GM12865 (cell line): Measurements from ENCODE around the gene ITGA7.

Experiments
- DNase-seq: peaks from one replicate; pipeline ENCODE4 v3.0.0; 2010; ENCODE audit warnings: low read depth
- H3K4me3 ChIP-seq: 2 replicates; pipeline ENCODE4 v1.5.1; 2011; ENCODE audit warnings: mild to moderate bottlenecking, low read depth, low read length, control low read depth
- TF ChIP-seq, protein P1 (sequence below): IDR thresholded peaks from 2 replicates; pipeline ENCODE4 v1.5.1; 2011; ENCODE audit warnings: low read length, control low read depth, low read depth, inconsistent platforms; ENCODE audit not compliant: insufficient read depth; ENCODE audit errors: missing control alignments

Gene ITGA7, protein sequence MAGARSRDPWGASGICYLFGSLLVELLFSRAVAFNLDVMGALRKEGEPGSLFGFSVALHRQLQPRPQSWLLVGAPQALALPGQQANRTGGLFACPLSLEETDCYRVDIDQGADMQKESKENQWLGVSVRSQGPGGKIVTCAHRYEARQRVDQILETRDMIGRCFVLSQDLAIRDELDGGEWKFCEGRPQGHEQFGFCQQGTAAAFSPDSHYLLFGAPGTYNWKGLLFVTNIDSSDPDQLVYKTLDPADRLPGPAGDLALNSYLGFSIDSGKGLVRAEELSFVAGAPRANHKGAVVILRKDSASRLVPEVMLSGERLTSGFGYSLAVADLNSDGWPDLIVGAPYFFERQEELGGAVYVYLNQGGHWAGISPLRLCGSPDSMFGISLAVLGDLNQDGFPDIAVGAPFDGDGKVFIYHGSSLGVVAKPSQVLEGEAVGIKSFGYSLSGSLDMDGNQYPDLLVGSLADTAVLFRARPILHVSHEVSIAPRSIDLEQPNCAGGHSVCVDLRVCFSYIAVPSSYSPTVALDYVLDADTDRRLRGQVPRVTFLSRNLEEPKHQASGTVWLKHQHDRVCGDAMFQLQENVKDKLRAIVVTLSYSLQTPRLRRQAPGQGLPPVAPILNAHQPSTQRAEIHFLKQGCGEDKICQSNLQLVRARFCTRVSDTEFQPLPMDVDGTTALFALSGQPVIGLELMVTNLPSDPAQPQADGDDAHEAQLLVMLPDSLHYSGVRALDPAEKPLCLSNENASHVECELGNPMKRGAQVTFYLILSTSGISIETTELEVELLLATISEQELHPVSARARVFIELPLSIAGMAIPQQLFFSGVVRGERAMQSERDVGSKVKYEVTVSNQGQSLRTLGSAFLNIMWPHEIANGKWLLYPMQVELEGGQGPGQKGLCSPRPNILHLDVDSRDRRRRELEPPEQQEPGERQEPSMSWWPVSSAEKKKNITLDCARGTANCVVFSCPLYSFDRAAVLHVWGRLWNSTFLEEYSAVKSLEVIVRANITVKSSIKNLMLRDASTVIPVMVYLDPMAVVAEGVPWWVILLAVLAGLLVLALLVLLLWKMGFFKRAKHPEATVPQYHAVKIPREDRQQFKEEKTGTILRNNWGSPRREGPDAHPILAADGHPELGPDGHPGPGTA

DNA sequence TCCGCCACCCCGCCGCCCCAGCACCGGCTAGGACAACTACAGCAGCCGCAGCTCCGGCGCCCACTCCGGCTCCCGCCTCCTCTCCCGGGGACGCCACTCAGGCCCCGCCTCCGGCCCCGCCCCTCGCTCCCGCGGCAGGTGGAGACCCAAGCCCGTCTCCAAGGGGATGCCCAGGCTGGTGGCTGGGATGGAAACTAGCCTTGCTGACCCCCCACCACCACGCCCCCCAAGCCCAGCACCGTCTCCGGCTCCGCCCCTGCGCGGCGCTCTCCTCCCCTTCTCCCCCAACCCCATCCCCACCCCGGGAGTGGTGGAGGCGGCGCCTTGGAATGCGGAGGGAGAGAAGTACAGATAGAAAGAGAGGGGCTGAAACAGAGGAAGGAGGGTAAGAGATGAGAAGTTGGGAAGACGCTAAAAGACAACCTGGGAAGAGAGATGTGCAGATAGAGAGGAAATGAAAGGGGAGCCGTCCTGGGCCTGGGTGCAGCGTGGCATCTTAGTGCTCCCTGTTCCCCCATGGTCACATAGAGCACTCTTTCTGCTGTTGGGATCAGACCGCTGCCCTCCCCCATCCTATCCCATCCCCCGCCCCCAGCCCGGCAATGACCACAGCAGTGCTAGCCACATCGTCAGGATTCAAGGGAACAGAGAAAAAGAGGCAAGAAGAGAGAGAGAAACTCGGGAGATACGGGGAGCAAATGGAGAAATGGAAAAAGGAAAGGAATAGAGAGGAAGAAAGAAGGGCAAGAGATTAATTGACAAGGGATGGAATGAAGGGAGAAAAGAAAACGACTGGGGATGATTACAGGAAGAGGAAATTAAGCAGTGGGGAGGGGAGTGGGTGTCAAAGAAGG lies at the start of gene ITGA7:
Gene ITGA7, minus strand, starts transcription at position 64 of the 854 bp plus-strand sequence. CDS start 222 bp downstream, outside the sequence.
- TF ChIP-seq, protein P1, sequence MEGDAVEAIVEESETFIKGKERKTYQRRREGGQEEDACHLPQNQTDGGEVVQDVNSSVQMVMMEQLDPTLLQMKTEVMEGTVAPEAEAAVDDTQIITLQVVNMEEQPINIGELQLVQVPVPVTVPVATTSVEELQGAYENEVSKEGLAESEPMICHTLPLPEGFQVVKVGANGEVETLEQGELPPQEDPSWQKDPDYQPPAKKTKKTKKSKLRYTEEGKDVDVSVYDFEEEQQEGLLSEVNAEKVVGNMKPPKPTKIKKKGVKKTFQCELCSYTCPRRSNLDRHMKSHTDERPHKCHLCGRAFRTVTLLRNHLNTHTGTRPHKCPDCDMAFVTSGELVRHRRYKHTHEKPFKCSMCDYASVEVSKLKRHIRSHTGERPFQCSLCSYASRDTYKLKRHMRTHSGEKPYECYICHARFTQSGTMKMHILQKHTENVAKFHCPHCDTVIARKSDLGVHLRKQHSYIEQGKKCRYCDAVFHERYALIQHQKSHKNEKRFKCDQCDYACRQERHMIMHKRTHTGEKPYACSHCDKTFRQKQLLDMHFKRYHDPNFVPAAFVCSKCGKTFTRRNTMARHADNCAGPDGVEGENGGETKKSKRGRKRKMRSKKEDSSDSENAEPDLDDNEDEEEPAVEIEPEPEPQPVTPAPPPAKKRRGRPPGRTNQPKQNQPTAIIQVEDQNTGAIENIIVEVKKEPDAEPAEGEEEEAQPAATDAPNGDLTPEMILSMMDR = no peak
- H3K4me3 ChIP-seq = peak within 1 kb of the TSS; percentile 22; the same call in 1 of the 2 replicates
- no peak for DNase-seq

DNA sequence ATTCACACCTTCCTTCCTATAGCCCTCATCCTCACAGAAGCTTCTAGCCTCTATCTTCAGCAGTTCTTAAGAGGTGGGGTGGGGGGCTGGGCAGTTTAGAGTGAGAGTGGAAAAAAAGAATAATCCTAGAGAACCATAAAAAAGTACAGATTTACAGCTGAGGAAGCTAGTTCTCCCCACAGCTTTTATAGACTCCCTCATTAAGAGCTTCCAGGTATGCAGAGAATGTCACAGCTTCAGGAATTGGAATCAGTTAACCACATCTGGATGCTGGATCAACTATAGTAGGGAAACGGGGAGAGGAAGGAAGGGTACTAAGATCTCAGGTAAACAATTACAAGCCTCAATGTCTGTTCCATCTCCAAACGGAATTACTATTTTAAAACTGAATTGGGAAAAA lies 47.5 kb upstream of the ITGA7 start:
- H3K4me3 ChIP-seq = no peak overlapping the region
- TF ChIP-seq, protein P1 = no peak
- DNase-seq = no peak

DNA sequence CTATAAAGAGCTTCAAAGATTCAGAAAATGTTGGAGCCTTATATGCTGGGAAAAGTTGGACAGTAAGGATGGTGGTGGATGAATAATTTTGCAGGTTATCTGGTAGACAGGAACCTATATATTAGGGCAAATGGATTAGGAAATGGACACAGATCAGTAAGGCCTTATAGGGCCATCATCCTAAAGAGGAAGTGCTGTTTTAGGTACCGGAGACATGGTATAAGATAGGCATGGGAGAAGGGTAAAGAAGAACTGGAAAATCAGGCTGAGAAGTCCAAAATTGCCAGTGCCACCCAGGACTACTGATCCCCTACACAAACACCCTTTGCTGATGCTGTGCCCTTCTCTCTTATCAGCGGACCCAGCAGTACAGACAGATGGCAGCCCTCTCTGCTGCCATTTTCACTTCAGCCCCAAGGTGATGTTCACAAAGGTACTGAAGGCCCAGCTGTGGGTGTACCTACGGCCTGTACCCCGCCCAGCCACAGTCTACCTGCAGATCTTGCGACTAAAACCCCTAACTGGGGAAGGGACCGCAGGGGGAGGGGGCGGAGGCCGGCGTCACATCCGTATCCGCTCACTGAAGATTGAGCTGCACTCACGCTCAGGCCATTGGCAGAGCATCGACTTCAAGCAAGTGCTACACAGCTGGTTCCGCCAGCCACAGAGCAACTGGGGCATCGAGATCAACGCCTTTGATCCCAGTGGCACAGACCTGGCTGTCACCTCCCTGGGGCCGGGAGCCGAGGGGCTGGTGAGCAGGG lies 40.7 kb upstream of the ITGA7 start:
- H3K4me3 ChIP-seq = no peak overlapping the region
- DNase-seq = no peak
- TF ChIP-seq, protein P1 = no peak

DNA sequence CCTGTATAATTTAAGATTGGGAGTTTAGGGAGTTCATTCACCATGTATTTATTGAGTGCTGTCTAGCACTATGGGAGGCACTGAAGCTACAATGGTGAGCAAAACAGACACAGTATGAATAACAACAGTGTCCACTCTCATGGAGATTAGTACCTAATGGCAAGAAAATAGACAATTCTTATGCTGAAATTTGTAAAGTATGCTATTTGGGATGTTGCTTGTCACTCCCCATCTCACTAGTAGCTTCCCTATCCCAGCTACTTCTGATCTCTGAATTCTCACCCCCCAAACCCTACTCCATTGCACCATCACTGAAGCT lies 39.2 kb upstream of the ITGA7 start:
- H3K4me3 ChIP-seq = no peak overlapping the region
- TF ChIP-seq, protein P1 = no peak
- DNase-seq = no peak

DNA sequence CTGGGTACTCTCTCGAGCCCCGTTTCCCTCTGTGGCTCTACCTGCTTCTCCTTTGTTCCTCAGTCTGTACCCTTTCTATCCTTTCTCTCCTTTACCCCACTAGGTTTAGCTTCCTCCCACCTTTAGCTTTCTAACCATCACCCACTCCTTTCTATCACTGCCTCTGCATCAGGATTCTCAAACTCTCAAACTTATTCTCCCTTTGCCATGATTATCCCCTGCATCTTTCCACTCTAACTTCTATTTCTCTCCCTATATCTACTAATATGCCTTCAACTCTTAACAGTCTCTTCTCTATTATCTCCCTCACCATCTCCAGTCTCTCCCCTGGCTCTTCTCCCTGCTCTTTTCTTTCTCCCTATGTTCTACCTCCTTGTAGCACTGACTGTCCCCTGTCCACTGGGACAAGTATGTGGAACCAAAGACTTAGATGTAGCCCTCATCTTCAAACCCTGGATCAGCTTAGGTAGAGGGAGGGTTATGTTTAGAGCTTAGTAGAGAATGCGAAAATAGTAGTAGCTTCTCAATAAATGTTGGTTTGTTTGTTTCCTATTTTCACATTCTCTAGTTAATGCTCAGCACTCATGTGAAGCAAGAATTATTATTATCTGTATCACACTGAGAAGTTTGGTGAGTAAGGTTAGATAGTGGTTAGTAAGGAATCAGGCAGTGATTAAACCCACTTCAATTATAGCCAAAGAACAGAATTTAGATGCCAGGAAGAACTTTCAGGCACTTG lies 38.6 kb upstream of the ITGA7 start:
- no peak for DNase-seq
- TF ChIP-seq, protein P1 = no peak
- H3K4me3 ChIP-seq = no peak overlapping the region
